HG03571 (cell line): ENCODE data around the gene ZNF532.
"Not testable (repeated sequence)": the region's sequence is repeated elsewhere in the genome, so short reads cannot be mapped to it uniquely, and the experiment has no call there.

Experiments used
- ATAC-seq: cut with Tn5 transposase; IDR thresholded peaks from one replicate; pipeline ENCODE4 v1.9.1; 2021; ENCODE audit not compliant: unreplicated experiment

The ZNF532 gene

GRCh38 chr18:59001721-59002120 lies 137.0 kb downstream of the ZNF532 start:
- no peak for ATAC-seq

- ATAC-seq, result no peak
Observed at GRCh38 chr18:59002974-59003594, 138.4 kb downstream of the ZNF532 start.

GRCh38 chr18:59005262-59005661 lies 140.6 kb downstream of the ZNF532 start:
- ATAC-seq, result no peak

- no peak for ATAC-seq
Observed at GRCh38 chr18:59006461-59007067, 141.9 kb downstream of the ZNF532 start.

GRCh38 chr18:59008302-59008974 lies 143.8 kb downstream of the ZNF532 start:
- ATAC-seq, result no peak

- no peak for ATAC-seq
Observed at GRCh38 chr18:59009846-59010245, 145.2 kb downstream of the ZNF532 start.

GRCh38 chr18:59011289-59011688 lies 146.6 kb downstream of the ZNF532 start:
- no peak for ATAC-seq

GRCh38 chr18:59011786-59012185 lies 147.1 kb downstream of the ZNF532 start:
- no peak for ATAC-seq

- ATAC-seq, result no peak
Observed at GRCh38 chr18:59012815-59013705, 148.4 kb downstream of the ZNF532 start.

GRCh38 chr18:59013744-59014143 lies 149.1 kb downstream of the ZNF532 start:
- ATAC-seq, result no peak

GRCh38 chr18:59015531-59016152 lies 151.0 kb downstream of the ZNF532 start:
- ATAC-seq, result no peak

GRCh38 chr18:59021500-59021899 lies 156.8 kb downstream of the ZNF532 start:
- ATAC-seq, result no peak

- no peak for ATAC-seq
Observed at GRCh38 chr18:59022167-59022945, 157.7 kb downstream of the ZNF532 start.

- ATAC-seq, result no peak
Observed at GRCh38 chr18:59024829-59025228, 160.2 kb downstream of the ZNF532 start.

- ATAC-seq, result not testable (repeated sequence)
Observed at GRCh38 chr18:59025532-59025931, 160.9 kb downstream of the ZNF532 start.

GRCh38 chr18:59026364-59026763 lies 161.7 kb downstream of the ZNF532 start:
- ATAC-seq, result no peak

GRCh38 chr18:59026831-59027410 lies 162.2 kb downstream of the ZNF532 start:
- no peak for ATAC-seq

GRCh38 chr18:59029663-59030429 lies 165.2 kb downstream of the ZNF532 start:
- ATAC-seq, result no peak

GRCh38 chr18:59032308-59032707 lies 167.6 kb downstream of the ZNF532 start:
- ATAC-seq, result no peak
